Amniotic epithelial cell (primary cell): ENCODE data around the gene TMEM255A.

Source experiments
- DNase-seq: peaks from one replicate; pipeline ENCODE4 v3.0.0-alpha.2; 2010; ENCODE audit warnings: low read depth

Gene TMEM255A

DNA sequence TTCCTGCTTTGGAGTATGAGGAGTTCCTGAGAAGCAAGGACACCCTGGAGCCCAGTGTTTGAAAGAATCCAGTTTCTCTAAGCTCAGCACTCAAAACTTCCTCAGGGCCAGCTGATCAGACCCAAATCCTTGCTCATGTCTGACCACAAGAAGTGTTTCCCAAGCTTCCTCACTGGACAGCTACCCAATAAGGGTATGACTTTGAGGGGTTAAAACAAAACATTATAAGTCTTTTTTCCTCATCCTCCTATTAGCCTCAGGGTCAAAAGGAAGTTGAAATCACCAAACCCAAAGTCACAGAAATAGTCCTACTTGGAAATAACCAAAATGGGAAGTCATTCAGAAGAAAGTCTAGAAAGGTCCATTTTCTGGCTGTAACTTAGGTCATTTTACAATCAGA, 46.9 kb downstream of the TMEM255A start:
- DNase-seq, result no peak

DNA sequence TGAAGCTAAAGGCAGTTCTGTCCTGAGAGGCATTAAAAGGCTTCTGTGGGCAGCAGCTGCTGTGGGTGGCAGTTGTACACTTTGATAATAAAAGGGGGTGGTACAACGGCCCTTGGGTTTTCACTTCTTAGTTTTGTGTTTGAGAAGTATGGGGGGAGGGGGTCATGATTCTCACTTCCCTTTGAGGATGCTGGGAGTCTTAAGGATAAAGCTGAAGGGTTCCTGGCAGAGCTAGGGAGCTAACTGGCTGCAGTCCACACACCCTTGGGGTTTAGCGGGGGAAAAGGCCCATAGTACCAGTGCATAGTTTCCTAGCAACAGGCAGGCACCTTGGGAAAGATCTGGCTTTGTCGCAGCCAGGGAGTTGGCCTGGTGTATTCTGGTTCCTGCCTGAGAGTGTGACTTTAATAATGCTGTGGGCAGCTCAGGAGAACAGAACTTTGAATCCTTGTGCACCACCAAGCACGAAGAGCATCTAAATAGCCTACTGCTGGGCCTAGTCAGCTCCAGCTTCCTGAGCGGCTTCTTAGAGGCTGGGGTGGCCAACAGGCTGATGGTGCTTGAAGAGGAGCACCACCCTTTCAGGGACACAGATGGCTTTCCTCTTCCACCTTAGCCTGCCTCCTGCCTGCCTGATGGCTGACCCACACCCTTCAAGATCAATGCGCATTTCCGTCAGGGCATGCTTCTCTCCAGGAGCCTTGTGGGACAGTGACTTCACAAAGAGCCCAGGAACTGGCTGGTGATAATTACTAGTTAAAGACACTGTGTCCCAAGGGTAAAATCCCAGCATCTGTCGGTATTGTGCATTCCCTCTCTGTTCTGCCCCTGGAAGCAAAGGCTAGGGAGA, 48.2 kb downstream of the TMEM255A start:
- DNase-seq, result no peak

DNA sequence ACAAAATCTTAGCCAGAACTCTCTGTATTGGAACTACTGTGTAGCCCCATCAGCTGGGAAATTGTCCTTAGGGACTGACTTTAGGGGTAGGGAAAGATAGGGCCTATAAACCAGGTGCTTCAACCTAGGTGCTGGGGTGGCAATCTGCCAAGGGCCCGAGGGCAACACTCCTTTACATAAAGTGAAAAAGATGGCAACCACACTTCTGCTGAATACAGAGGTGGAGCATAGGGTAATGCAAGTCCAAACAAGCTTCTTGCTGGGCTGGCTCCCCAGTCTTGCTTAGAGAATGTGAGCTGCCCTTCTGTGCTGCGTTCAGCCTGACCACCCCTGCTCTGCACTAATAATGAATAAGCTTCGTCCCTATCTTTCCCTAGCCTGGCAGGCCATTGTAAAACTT, 50.9 kb downstream of the TMEM255A start:
- DNase-seq, result no peak

- no peak for DNase-seq
These were observed 57.5 kb downstream of the TMEM255A start for GRCh38 chrX:120253784-120254183.

DNA sequence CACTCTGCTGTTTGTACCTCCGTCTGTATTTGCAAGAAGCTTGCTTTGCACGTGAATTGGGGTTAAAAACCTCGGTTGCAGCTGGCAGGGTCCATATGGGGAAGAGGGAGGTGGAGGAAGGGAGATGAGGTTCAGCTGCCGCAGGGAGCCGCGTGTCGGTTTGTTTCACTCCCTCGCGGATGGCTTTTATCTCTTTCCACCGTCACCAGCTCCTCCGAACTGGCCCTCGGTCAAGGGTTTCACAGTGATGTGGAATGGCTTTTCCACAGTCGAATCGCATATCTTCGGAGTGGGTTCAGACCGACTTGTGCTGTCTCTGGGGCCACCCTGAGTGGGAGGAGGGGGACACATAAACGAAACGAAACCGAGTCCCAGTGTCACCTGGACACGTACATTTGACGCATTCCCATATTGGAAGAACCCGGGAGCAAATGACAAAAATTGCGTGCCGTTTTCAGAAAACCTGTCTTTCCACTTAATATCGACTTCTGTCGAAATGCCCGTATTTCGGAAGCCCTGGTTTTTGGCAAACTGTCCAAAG, 59.7 kb downstream of the TMEM255A start:
- no peak for DNase-seq

GRCh38 chrX:120250522-120251271, 60.6 kb downstream of the TMEM255A start, which contains the start of gene ZBTB33:
Gene ZBTB33 (plus strand): TSS chrX:120250812. CDS start chrX:120253416, 2,604 bp downstream.
- peak; percentile 90 for DNase-seq

DNA sequence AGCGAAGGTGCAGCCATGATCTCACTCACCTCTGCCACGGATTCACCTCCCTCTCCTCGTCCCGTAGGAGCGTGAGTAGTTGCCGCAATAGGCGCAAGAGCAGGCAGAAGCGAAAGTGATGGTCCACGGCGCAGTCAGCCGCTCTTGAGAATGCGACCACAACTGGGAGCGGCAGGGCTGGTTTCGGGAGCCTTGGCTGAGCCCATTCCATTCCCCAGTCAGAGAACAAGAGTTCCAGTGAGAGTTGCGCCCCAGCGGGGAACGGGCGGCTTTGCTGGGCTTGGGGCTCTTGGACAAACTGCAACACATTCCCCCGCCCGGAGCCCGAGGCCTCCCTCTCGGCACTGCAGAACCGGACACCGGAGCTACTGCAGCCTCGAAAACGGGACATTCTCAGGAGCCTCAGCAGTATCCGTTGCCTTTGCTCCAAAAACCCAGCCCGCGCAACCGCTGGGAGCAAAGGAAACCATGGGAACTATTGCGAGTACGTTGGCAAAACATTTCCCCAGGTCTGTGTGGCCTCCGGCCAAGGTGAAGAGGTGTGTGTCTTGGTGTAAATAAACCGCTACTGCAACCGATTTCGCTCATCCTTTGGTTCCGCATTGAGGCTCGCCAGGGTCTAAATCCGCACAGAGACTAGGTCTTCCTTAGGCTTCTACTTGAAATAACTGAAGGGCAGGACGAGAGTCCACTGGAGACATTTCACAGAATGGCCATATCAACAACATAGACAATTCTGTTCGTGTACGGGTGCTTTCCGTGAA, 66.3 kb downstream of the TMEM255A start:
- DNase-seq, result peak; percentile 84

- no peak for DNase-seq
These were observed 66.9 kb downstream of the TMEM255A start for GRCh38 chrX:120244395-120244734.

- DNase-seq, result no peak
These were observed 68.4 kb downstream of the TMEM255A start for GRCh38 chrX:120242813-120243212.

DNA sequence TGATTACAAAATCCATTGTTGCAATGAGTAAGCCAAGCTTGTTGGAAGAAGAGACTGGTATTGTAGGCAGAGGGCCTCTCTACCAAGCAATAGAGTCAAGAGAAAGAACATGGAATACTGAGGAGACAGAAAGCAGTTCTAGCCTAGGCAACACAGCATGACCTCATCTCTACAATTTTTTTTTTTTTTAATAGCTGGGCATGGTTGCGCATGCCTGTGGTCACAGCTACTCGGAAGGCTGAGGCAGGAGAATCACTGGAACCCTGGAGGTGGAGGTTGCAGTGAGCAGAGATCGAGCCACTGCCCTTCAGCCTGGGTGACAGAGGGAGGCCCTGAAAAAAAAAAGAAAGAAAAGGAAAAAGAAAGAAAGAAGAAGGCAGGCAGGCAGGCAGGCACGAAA, 72.3 kb downstream of the TMEM255A start:
- DNase-seq, result no peak

DNA sequence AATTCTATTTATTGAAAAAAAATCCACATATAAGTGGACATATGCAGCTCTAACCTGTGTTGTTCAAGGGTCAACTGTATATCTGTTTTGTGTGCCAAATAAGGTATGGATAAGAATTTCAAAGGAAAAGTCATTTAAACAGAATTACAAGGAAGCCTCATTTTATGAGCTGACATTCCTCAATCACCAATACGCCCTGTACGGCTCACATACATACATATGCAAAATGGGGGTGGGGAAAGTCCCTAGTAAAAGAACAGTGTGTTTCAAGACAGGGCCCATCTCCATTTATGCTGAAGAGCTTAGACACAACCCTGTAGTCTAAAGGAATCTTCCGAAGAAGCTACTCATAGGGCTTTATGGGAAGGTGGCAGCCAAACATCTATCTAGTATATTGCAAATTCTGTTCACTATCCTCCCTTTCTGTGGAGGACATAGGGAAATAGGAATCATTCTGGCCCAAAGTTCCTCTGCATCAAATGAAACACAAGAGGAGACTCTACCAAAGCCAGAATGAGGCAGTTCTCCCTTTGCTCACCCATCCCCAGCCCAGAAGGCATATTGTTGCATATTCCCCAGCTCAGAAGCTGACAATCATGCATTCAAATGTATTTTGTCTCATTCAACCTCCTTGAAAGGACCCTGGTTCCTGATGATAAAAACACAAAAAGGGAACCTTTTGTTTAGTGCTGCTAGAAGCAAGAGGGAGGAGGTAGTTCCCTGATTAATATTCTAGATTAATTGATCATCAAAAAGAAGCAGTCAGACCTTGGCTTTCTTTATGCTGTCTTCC, 74.4 kb downstream of the TMEM255A start:
- DNase-seq, result no peak

DNA sequence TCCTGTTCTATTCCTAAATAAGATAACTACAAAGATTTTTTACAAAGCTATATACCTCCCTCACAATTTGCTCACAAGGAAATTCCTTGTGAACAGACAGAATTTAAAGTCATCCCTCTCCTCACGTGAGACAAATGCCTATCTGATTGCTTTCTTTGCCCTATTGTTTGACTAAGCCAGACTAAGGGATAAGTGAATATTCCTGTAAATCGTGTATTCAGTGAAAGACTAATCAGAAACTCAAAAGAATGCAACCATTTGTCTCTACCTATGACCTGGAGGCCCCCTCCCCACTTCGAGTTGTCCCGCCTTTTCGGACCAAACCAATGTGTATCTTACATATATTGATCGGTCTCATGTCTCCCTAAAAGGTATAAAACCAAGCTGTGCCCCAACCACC, 76.0 kb downstream of the TMEM255A start:
- no peak for DNase-seq

- no peak for DNase-seq
These were observed 82.9 kb downstream of the TMEM255A start for GRCh38 chrX:120228187-120228908.

GRCh38 chrX:120224388-120224787, 86.9 kb downstream of the TMEM255A start:
- DNase-seq, result no peak

DNA sequence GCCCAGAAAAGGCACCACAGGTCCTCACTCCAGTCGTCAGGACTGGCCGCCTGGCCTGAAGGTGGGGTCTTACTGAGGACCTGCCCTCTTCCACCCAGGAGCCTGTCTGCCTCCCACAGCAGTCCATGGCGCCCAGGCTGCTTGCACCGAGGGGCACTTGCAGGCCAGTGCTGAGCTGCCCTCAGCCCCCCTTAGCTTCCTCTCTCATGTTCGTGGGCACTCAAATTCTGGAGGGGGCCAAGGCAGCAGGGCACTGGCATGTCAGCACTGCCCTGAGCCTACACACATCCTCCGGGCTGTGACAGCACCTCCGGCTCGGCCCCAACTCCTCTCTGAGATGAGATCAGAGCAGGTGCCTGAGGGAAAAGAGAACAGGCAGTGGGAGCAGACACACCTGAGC, 87.9 kb downstream of the TMEM255A start:
- DNase-seq, result no peak

GRCh38 chrX:120213438-120214265, 97.6 kb downstream of the TMEM255A start:
- peak; percentile 36 for DNase-seq
